Adrenal gland (tissue), 12 donors: Measurements from ENCODE around the gene SCARF2. TPM values are rescaled to one million over a fixed set of nuclear protein-coding genes. Genes with fewer than 3 reads are reported as not detected.

Experiments used
- DNase-seq, 7 donors: peaks; one replicate each; pipeline ENCODE4 v3.0.0-alpha.2; 2019 to 2020
- H3K27ac ChIP-seq, 5 donors: fragments of 200-600 bp; sonication (generic) in 4 of 5; 1 replicate in 3 of 5; 2 replicates in 2 of 5; pipeline versions ENCODE4 v1.5.1 to v1.8.0; 2016 to 2020; ENCODE audit warnings: mild to moderate bottlenecking in 1 of 5
- H3K27me3 ChIP-seq: fragments of 200-600 bp; 2 replicates; pipeline ENCODE4 v1.8.0; 2021
- H3K36me3 ChIP-seq, 2 donors: fragments of 200-600 bp; replicated peaks in 1 of 2; 1 replicate in 1 of 2; 2 replicates in 1 of 2; pipeline versions ENCODE4 v1.5.1 to v1.8.0; 2018 to 2022
- H3K4me1 ChIP-seq, 2 donors: fragments of 200-600 bp; replicated peaks in 1 of 2; 1 replicate in 1 of 2; 2 replicates in 1 of 2; pipeline versions ENCODE4 v1.5.1 to v1.8.0; 2018 to 2021
- H3K4me3 ChIP-seq, 4 donors: fragments of 200-600 bp; sonication (generic) in 3 of 4; one replicate each; pipeline ENCODE4 v1.5.1; 2016 to 2018
- H3K9me3 ChIP-seq, 3 donors: fragments of 200-600 bp; sonication (generic) in 1 of 3; replicated peaks in 1 of 3; 1 replicate in 2 of 3; 2 replicates in 1 of 3; pipeline versions ENCODE4 v1.5.1 to v1.8.0; 2016 to 2021
- CTCF ChIP-seq, 6 experiments: fragments of 450-650 bp in 4 of 6; fragments of 200-600 bp in 2 of 6; sonication (generic) in 1 of 6; IDR thresholded peaks; 1 replicate in 5 of 6; 2 replicates in 1 of 6; pipeline versions ENCODE4 v1.5.1 to v1.8.0; 2016 to 2021; ENCODE audit warnings: antibody characterized with exemption in 6 of 6, mild to moderate bottlenecking in 2 of 6, moderate library complexity in 1 of 6
- POLR2A ChIP-seq, 2 donors: fragments of 450-650 bp; IDR thresholded peaks; one replicate each; pipeline ENCODE4 v1.6.1; 2017; ENCODE audit warnings: antibody characterized with exemption in 2 of 2, mild to moderate bottlenecking in 2 of 2, moderate library complexity in 1 of 2
- WGBS, 4 donors: extraction: QIAGEN DNeasy Blood & Tissue Kit in 2 of 4; methylation state at CpG; one replicate each; pipeline versions ENCODE4 v1.1.5 to v1.1.7; 2013 to 2017; 5-methylcytosine and 5-hydroxymethylcytosine counted together
- intact Hi-C, 2 donors: fragments of 100-400 bp; cut with DNase I; formaldehyde crosslinking; loops; one replicate each; pipeline versions ENCODE4 v1.14.1 to v1.15.0; 2022 to 2023
- polyA plus RNA-seq, 3 donors: library from polyadenylated mRNA; stranded (reverse); fragments of 200-250 nt in 2 of 3; fragments of 350-450 nt in 1 of 3; fragmentation: Illumina TruSeq in 1 of 3; extraction: RNeasy Lipid Tissue Mini Kit (QIAGEN cat#74804) in 1 of 3; gene quantifications; one replicate each; pipeline ENCODE4 v1.2.3, GENCODE V29; 2013 to 2014
- total RNA-seq, 9 donors: library from RNA; depleted of rRNA in 4 of 9; stranded (reverse); fragments of >200 nt in 4 of 9; fragments of 120-200 nt in 1 of 9; fragmentation: NEBNext Ultra II Directional in 1 of 9; extraction: Animal tissue kit (Norgen Biotek cat#: 25700) in 1 of 9; gene quantifications; one replicate each; pipeline versions ENCODE4 v1.1.0 to v1.2.4, GENCODE V29; 2013 to 2023
- donor health status: healthy with polysubstance abuse.
- donor health status: Bipolar disorder and iron deficiency.
- donor health status: DM: yes; HTN: yes; CAD: no.
- donor health status: DM: no; HTN: no; CAD: no.
- donor health status: DM: no; HTN: no; CAD: no.
- donor health status: DM: yes; HTN: yes; CAD: no.

The SCARF2 gene
- total and polyA plus RNA-seq, 12 donors: 0.92 to 45.3 (median 7.4) TPM

- H3K27ac ChIP-seq: no peak overlapping the region
- no peaks in the 10 kb centered on the region for H3K9me3 ChIP-seq
- no peak for TF ChIP-seq POLR2A (IDR thresholded peaks at IDR 0.05)
- TF ChIP-seq CTCF (IDR thresholded peaks at IDR 0.05): no peak
- no peaks in the 10 kb centered on the region for H3K27me3 ChIP-seq
- H3K4me3 ChIP-seq: no peak overlapping the region
- DNase-seq: peak in 1 of 7 donors; percentile 42
- H3K36me3 ChIP-seq: peaks cover 0 to 18% of the 10 kb centered on the region in 2 donors
- H3K4me1 ChIP-seq: no peaks in the 10 kb centered on the region
- intact Hi-C loops: no loop called here
- WGBS, 4 donors: 85 to 91% (median 88%) methylated on average over 3 of the region's 3 CpGs
Observed at GRCh38 chr22:20407829-20408228, 29.8 kb downstream of the SCARF2 start.

GRCh38 chr22:20406686-20407408 is 30.8 kb downstream of the SCARF2 start:
- Histone ChIP-seq H3K4me3 (no peak overlapping the region), H3K9me3 (no peaks in the 10 kb centered on the region), H3K36me3 (peaks cover 0 to 18% of the 10 kb centered on the region in 2 donors), H3K27ac (no peak overlapping the region), H3K4me1 (no peaks in the 10 kb centered on the region), H3K27me3 (no peaks in the 10 kb centered on the region)
- WGBS, 4 donors: 90 to 97% (median 94%) methylated on average over 7 to 13 of the region's 13 CpGs
- TF ChIP-seq CTCF (IDR thresholded peaks at IDR 0.05): no peak
- no peak for TF ChIP-seq POLR2A (IDR thresholded peaks at IDR 0.05)
- intact Hi-C loops: no loop called here
- peak in 1 of 7 donors; percentile 44 for DNase-seq

GRCh38 chr22:20405931-20406685 is 31.5 kb downstream of the SCARF2 start:
- H3K36me3 ChIP-seq: peaks cover 0 to 18% of the 10 kb centered on the region in 2 donors

More at GRCh38 chr22:20405931-20406685, 31.5 kb downstream of the SCARF2 start:
- Histone ChIP-seq H3K4me3 (no peak overlapping the region), H3K9me3 (no peaks in the 10 kb centered on the region), H3K27me3 (no peaks in the 10 kb centered on the region), H3K27ac (no peak overlapping the region), H3K4me1 (no peaks in the 10 kb centered on the region)
- intact Hi-C loops: no loop called here
- TF ChIP-seq POLR2A (IDR thresholded peaks at IDR 0.05): no peak
- TF ChIP-seq CTCF (IDR thresholded peaks at IDR 0.05): no peak
- WGBS, 4 donors: 96 to 98% (median 97%) methylated on average over 52 to 62 of the region's 62 CpGs
- DNase-seq: peak in 1 of 7 donors; percentile 42
